Osteoblast (primary cell): Measurements from ENCODE around the gene PDZD7. TPM values are rescaled to one million over a fixed set of nuclear protein-coding genes. Genes with fewer than 3 reads are reported as not detected.

Experiments used
- DNase-seq: peaks from one replicate; pipeline ENCODE4 v3.0.0; 2011; ENCODE audit warnings: low spot score, mixed read lengths; ENCODE audit not compliant: insufficient read length; ENCODE audit errors: missing footprints
- H2AFZ ChIP-seq: 2 replicates; pipeline ENCODE4 v1.6.0; 2011; ENCODE audit warnings: mild to moderate bottlenecking, low read length
- H3K27ac ChIP-seq: 2 replicates; pipeline ENCODE4 v1.5.1; 2011; ENCODE audit warnings: mild to moderate bottlenecking, low read depth, low read length, moderate library complexity
- H3K27me3 ChIP-seq: 2 replicates; pipeline ENCODE4 v1.6.0; 2012; ENCODE audit warnings: mild to moderate bottlenecking, control low read depth, inconsistent platforms, low read length, moderate library complexity; ENCODE audit not compliant: insufficient read depth
- H3K36me3 ChIP-seq: 2 replicates; pipeline ENCODE4 v1.5.1; 2011; ENCODE audit warnings: mild to moderate bottlenecking, low read length, control low read depth, moderate library complexity; ENCODE audit not compliant: insufficient read depth
- H3K4me1 ChIP-seq: 2 replicates; pipeline ENCODE4 v1.5.1; 2011; ENCODE audit warnings: mild to moderate bottlenecking, low read length, control low read depth, moderate library complexity; ENCODE audit not compliant: insufficient read depth
- H3K4me2 ChIP-seq: 2 replicates; pipeline ENCODE4 v1.6.0; 2011; ENCODE audit warnings: mild to moderate bottlenecking, low read length; ENCODE audit not compliant: insufficient read depth
- H3K4me3 ChIP-seq: fragments of 200-600 bp; sonication (generic); 3 replicates; pipeline ENCODE4 v1.5.1; 2012; ENCODE audit warnings: mild to moderate bottlenecking, low read length, inconsistent platforms; ENCODE audit not compliant: insufficient read depth
- H3K79me2 ChIP-seq: 2 replicates; pipeline ENCODE4 v1.6.0; 2012; ENCODE audit warnings: mild to moderate bottlenecking, low read length, control low read depth, inconsistent platforms; ENCODE audit not compliant: insufficient read depth
- H3K9me3 ChIP-seq: 2 replicates; pipeline ENCODE4 v1.5.1; 2011; ENCODE audit warnings: low read depth, low read length, control low read depth
- H4K20me1 ChIP-seq: 2 replicates; pipeline ENCODE4 v1.6.0; 2012; ENCODE audit warnings: mild to moderate bottlenecking, low read length, control low read depth; ENCODE audit not compliant: insufficient read depth
- total RNA-seq: library from RNA; depleted of rRNA; stranded (reverse); fragments of >200 nt; gene quantifications from 2 replicates; pipeline ENCODE4 v1.2.3, GENCODE V29; 2012
- TF ChIP-seq, protein P1 (sequence below): IDR thresholded peaks from 2 replicates; pipeline ENCODE4 v1.5.1; 2011; ENCODE audit warnings: mild to moderate bottlenecking, low read depth, low read length, moderate library complexity; ENCODE audit errors: extremely low read depth

Gene PDZD7
- total RNA-seq, 1 donor: 0.72 TPM

DNA sequence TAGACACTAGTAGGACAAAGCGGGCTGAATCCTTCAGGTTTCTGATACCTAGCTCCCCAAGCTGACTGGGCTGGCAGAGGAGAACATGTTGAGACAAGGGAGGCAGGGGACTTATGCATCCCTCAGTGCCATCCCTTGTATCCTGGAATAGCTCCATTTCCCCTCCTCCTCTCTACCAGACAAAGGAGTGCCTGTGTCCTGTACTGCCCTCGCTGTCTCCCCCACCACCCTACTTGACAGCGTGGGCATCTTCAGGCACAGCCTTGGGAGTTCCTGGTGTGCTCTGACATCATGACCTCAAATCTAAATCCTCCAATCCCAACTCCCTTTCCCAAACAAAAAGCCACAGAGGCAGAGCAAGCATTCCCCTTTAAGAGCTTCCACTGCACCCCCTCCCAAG is 9.1 kb upstream of the PDZD7 start:
- H4K20me1 ChIP-seq: peaks cover 37% of the 10 kb centered on the region
- H3K9me3 ChIP-seq: no peaks in the 10 kb centered on the region
- peaks cover 15% of the 10 kb centered on the region for H3K4me1 ChIP-seq
- no peak overlapping the region for H3K4me2 ChIP-seq
- H2AFZ ChIP-seq: no peak overlapping the region
- H3K4me3 ChIP-seq: no peak overlapping the region
- no peaks in the 10 kb centered on the region for H3K27me3 ChIP-seq
- peaks cover 21% of the 10 kb centered on the region for H3K79me2 ChIP-seq
- peak; percentile 43 for DNase-seq
- peaks cover 55% of the 10 kb centered on the region for H3K36me3 ChIP-seq
- H3K27ac ChIP-seq: no peak overlapping the region
- TF ChIP-seq, protein P1, sequence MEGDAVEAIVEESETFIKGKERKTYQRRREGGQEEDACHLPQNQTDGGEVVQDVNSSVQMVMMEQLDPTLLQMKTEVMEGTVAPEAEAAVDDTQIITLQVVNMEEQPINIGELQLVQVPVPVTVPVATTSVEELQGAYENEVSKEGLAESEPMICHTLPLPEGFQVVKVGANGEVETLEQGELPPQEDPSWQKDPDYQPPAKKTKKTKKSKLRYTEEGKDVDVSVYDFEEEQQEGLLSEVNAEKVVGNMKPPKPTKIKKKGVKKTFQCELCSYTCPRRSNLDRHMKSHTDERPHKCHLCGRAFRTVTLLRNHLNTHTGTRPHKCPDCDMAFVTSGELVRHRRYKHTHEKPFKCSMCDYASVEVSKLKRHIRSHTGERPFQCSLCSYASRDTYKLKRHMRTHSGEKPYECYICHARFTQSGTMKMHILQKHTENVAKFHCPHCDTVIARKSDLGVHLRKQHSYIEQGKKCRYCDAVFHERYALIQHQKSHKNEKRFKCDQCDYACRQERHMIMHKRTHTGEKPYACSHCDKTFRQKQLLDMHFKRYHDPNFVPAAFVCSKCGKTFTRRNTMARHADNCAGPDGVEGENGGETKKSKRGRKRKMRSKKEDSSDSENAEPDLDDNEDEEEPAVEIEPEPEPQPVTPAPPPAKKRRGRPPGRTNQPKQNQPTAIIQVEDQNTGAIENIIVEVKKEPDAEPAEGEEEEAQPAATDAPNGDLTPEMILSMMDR: no peak

DNA sequence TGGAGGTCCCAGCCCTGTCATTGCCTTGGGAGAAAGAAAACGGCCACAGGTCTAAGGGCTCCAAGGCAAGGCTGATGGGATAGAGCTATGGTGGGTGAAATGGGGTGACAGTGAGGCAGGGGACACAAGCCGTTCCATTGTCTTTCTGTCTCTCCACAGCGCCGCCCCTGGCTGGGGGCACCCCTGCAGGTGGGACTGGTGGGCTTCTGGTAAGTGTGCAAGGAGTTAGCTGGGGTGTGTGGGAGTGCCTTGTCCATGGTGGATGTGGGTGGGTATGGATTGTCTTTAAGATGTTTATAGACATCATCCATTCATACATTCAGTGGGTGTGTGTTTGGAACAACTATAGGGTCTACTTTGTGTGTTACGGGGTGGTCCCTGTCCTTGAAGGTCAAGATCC is 7.6 kb upstream of the PDZD7 start:
- Histone ChIP-seq H3K27ac (no peak overlapping the region), H3K4me3 (no peak overlapping the region), H2AFZ (no peak overlapping the region), H3K4me1 (peaks cover 14% of the 10 kb centered on the region), H3K27me3 (no peaks in the 10 kb centered on the region), H3K36me3 (peaks cover 62% of the 10 kb centered on the region), H3K79me2 (peaks cover 36% of the 10 kb centered on the region), H3K4me2 (no peak overlapping the region), H4K20me1 (peaks cover 44% of the 10 kb centered on the region), H3K9me3 (no peaks in the 10 kb centered on the region)
- DNase-seq: no peak
- TF ChIP-seq, protein P1: no peak

DNA sequence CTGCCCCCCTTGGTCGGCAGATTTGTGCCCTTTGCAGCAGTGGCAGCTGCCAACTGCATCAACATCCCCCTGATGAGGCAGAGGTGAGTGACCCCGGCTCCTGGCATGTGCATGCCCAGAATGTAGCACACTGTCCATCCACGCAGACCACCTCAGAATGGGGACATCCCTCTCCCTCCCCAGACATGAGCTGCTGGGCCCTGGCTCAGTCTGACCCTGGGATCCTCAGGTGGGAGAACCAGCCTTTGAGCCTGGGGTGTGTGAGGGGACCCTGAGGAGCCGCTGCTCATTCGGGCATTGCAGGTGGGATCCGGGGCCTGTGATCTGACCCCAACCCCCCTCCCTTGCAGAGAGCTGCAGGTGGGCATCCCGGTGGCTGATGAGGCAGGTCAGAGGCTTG is 5.8 kb upstream of the PDZD7 start:
- DNase-seq: peak; percentile 18
- Histone ChIP-seq H3K27me3 (no peaks in the 10 kb centered on the region), H4K20me1 (peaks cover 51% of the 10 kb centered on the region), H3K36me3 (peaks cover 58% of the 10 kb centered on the region), H3K79me2 (peaks cover 42% of the 10 kb centered on the region), H3K9me3 (no peaks in the 10 kb centered on the region), H3K4me2 (no peak overlapping the region), H3K27ac (no peak overlapping the region), H3K4me1 (peaks cover 11% of the 10 kb centered on the region), H2AFZ (no peak overlapping the region), H3K4me3 (no peak overlapping the region)
- TF ChIP-seq, protein P1: no peak

DNA sequence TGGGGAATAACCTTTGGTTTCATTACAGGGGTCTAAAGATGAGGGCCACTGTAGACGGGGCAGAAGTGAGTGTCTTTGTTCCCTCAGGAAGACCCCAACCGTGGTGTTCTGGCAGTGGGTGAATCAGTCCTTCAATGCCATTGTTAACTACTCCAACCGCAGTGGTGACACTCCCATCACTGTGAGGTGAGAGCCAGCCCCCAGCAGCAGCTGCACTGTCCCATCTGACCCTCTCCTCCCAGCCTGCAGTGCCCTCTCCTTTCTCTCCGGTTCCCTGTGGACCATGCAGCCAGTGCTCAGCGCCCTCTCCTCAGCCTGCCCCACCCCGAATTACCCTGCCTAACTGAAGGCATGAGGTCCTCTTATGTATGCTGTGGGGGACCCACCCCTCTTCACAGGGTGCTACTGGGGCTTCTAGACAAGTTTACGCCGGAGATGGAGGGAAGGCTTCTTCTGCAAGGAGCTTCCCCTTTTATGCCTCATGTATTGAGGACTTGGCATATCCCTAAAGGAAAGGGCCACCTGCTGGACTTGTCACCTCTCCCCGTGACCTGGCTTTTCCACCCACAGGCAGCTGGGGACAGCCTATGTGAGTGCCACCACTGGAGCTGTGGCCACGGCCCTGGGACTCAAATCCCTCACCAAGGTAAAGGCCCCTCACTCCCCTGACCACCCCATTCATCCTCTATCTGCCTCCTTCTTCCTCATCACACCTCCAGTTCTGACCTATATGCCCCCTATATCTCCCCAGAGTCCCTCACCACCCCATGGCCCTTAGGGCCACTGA is 5.2 kb upstream of the PDZD7 start:
- H3K79me2 ChIP-seq: peaks cover 46% of the 10 kb centered on the region
- no peak for DNase-seq
- peaks cover 57% of the 10 kb centered on the region for H3K36me3 ChIP-seq
- H3K4me2 ChIP-seq: no peak overlapping the region
- H2AFZ ChIP-seq: no peak overlapping the region
- H3K4me1 ChIP-seq: peaks cover 16% of the 10 kb centered on the region
- no peaks in the 10 kb centered on the region for H3K27me3 ChIP-seq
- no peak overlapping the region for H3K4me3 ChIP-seq
- H4K20me1 ChIP-seq: peaks cover 51% of the 10 kb centered on the region
- TF ChIP-seq, protein P1: no peak
- H3K9me3 ChIP-seq: no peaks in the 10 kb centered on the region
- no peak overlapping the region for H3K27ac ChIP-seq
